HG03442 (cell line): ENCODE data around the gene MED13L.

Experiments used
- ATAC-seq: cut with Tn5 transposase; IDR thresholded peaks from one replicate; pipeline ENCODE4 v1.9.1; 2021; ENCODE audit warnings: mild to moderate bottlenecking, moderate library complexity; ENCODE audit not compliant: unreplicated experiment

Gene MED13L

DNA sequence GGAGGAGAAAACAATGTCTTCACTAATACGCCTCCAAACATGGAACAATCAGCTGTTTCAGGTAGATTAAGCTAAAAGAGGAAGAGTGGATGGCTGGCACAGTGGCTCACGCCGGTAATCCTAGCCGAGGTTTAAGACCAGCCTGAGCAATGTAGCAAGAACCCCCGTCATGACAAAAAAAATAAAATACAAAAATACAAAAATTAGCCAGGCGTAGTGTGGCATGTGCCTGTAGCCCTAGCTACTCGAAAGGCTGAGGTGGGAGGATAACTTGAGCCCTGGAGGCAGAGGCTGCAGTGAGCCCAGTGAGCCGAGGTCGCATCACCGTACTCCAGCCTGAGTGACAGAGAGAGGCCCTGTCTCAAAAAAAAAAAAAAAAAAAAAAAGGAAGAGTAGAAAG is 1.2 kb upstream of the MED13L start:
- ATAC-seq: no peak

GRCh38 chr12:116278279-116278626 is 760 bp upstream of the MED13L start:
- ATAC-seq: no peak

GRCh38 chr12:116276652-116277466 is 634 bp downstream of the MED13L start:
- ATAC-seq: peak; percentile 43

GRCh38 chr12:116274551-116275375 is 2.7 kb downstream of the MED13L start:
- no peak for ATAC-seq

DNA sequence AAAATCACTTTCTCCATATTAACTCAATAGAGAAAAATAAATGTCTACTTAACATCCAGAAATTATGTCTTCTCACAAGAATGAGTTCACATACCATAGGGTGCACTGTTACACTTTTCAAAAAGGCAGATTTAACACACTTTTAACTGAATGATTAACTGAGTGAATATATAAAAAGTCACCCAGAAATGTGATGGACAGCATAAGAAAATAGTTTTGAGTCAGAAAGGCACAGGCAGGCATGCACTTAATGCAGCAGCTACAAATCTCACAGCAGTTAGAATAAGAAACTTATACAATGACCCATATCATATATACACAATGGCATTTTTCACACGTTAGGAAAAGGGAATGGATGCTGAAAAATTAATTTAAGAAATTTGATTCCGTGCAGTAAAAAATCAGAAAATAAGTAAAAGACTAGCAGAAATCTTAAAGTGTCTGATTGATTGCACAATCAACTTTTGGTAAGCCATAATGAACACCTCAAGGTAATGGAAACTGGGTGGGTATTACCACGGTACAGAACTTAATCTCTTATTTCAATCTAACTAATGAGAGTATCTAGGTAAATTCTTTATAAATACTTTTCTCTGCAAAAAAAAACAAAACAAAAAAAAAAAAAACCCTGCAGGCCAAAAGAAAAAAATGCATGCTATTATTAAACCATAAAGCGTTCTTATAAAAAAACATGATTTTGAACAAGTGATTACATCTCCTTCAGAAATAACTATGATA is 3.5 kb downstream of the MED13L start:
- no peak for ATAC-seq

DNA sequence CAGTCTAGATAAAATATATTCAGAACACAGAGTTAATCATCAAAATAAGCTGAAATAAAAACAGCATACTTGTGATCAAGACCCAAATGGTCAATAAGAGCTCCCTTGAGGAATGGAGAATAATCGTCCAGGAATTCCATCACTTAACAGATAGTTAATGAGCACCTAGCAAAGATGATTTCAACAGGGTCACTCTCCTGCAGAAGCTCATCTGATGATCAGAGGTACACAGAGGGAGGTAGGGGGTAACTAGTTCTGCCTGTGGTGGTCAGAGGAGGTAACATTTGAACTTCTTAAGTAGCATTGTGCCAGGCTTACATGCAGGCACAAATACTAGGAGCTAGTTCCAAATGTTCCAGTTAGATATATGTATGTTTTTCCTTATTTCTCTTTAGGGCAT is 9.5 kb downstream of the MED13L start:
- ATAC-seq: no peak

GRCh38 chr12:116266631-116267349 is 10.7 kb downstream of the MED13L start:
- ATAC-seq: no peak

DNA sequence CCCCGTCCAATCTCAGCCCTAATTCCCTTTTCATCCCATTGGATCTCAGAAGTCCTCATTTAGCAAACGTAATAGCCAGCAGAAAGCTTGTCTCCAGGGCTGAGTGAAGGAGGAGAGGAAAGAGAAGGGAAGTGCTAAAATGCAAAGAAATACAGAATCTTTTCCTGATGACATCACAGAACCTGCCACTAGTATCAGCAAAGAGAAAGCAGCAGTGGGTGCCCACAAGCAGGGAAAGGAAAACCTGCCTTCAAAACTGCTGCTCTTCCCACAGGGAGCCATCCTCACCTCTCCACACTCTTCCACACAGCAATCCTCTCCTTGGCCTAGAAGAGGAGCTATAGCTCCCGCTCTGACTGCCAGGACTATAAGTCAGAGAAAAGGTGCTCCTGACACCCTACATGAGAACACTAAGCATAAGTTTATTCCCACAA is 11.3 kb downstream of the MED13L start:
- no peak for ATAC-seq

GRCh38 chr12:116265351-116266147 is 11.9 kb downstream of the MED13L start:
- no peak for ATAC-seq

- ATAC-seq: no peak
These were observed 12.9 kb downstream of the MED13L start for GRCh38 chr12:116264525-116265070.

GRCh38 chr12:116263844-116264243 is 13.6 kb downstream of the MED13L start:
- no peak for ATAC-seq

DNA sequence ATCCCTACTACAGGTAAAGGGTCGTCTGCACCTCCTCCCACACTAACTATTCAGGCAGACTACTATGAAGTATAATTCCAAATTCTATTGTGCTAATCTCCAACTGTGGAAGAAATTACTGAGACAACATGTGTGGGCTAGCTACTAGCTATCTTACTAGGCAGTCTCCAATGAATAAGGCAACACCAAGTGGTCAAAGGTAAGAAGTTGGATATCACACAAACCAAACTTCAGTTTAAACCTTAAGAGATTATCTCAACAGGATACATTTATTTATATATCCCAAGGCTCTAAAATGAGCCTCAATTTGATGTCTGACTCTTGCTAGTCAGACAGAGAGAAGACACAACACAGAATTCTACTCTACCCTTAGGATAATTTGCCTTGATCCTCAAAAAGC is 14.1 kb downstream of the MED13L start:
- ATAC-seq: no peak

DNA sequence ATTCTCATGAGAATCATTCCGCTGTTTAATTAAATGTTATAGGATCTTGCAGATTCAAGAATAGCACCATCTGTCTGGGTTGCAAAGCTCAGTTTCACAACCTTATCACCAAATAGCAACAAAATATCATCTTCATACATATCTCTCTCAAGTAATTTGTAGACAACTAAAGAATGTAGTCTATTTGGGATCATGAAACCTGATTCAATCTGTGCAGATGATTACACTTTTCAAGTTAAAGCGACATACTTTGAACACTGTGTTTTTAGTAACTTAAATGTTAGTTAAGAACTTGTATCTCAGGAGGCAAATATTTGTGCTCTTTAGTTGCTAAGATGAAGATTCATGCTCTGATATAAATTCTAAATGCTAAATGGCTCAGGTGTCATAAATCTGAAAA is 14.8 kb downstream of the MED13L start:
- no peak for ATAC-seq

DNA sequence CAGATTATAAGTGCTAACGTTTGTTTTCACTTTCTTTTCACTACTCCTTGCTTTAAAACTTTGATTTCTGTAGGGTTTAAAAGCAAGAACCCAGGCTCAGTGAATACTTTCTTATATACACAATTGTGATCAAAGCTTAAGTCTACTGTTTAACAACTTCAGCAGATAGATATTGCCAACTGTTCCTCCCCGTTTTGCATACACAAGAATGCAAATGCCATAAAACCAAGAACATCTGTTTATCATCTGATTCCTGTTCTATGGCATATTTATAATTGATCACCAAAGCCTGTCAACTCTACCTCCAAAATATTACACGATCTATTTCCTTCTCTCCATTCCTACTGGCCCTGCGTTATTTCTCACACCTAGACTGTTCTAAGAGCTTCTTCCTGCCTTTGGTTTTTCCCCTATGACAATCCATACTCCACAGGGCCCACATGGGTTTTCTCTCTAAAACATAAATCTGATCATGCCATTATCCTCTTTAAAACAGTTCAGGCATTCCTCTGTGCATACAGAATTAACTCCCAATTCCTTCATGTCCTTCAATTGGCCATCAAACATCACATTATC is 15.9 kb downstream of the MED13L start:
- ATAC-seq: no peak

DNA sequence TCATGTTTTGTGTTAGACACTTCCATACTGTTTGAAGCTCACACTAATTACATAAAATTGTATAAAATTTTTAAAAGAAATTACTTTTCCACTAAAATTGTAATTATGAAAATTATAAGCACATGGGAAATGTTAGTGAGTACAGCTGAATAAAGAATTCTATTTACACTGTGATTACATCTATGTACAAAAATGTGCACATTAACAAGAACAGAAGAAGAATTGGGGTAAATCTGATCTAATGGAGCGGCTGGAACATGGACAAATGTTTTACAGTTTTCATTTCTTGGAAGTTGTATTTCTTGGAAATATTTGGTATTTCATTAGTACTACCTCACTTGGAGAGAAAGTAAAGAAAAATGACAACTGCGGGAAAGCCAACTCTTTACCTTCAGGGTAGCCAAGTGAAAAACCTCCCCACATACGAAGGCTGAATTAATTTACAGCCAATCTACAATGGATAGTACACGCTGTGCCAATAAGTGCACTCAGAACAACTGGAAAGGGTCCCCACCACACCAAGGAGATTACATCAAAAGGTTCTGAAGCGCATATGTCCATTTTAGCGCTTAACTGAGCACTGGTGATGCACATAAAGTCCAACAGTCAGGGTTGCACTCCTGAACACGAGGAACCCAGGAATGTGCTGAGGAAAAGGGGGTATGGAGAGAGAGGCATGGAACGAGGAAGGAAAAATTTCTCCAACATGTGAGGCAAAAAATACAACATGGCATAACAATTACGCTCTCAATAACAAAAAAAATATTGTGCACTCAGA is 17.5 kb downstream of the MED13L start:
- ATAC-seq: no peak

DNA sequence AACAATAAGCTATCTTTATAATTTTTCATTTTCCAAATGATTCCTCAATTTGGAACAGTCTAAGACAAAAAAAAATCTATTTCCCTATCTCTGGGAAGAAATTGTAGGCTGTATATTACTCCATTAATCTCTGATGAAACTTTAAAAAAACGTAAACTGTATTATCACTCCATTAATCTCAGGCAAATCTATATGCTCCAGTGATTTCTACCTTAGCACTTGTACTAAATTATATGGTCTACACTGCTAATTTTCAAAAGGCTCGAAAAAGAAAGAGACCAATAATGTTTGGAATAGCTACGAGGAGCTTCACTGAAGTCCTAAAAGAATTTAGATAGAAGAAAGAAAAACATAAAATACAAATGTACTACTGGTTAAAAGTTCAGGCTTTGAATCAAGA is 19.7 kb downstream of the MED13L start:
- ATAC-seq: no peak

DNA sequence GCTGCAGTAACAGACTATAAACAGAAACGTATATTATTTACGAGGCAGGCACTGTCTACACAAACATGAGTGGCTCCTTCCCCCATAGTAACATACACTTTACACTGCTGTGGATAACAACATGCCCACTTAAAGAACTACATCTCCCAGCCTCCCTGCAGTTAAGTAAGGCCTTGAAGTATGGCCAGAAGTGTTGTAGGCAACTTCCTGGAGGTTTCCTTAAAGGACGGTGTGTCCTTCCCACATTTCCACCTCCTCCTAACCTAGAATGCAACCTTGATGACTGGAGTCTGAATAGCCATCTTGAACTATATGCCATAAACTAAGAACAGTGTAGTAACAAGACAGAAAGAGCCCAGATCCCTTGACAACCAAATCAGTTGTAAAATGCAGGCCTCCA is 20.3 kb downstream of the MED13L start:
- no peak for ATAC-seq

DNA sequence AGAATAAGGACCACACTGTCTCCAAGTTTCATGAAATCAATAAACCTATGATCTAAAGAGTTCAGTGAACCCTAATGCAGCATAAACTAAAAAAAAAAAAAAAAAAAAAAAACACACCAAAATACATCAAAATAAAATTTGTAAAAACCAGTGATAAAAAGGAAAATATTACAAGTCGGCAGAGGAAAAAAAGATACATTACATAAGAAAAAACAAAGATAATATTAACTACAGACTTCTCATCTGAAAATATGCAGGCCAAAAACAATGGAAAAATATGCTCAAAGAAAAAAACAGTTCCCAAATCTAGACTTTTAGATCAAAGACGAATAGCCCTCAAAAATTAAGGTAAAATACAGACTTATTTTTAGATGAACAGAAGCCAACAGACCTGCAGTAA is 27.6 kb downstream of the MED13L start:
- no peak for ATAC-seq

DNA sequence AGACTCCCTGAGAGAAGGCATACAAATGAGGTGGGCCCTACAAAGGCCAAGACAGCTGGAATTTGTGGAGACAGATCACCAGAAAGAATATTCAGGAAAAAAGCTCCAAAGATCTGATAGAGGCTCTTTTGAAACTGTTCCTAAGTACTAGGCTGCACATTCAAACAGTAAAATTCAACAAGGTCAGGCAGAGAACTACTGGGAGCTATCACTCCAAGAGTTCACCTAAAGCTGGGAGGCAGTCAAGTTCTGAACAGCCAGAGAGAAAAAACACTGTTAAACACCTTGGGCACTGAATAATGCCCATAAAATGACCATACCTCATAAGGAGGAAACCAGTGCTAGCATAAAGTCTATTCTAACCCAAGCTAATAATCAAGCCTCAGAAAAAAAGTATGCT is 28.6 kb downstream of the MED13L start:
- no peak for ATAC-seq
